Left ventricle myocardium inferior (tissue), 1 donor: Measurements from ENCODE around the gene DPH2. TPM values are rescaled to one million over a fixed set of nuclear protein-coding genes. Genes with fewer than 3 reads are reported as not detected.

Experiments used
- DNase-seq: peaks from one replicate; pipeline ENCODE4 v3.0.0-alpha.2; 2020
- H3K27ac ChIP-seq: fragments of 200-600 bp; replicated peaks from 2 replicates; pipeline ENCODE4 v1.8.0; 2021
- H3K27me3 ChIP-seq: fragments of 200-600 bp; 2 replicates; pipeline ENCODE4 v1.8.0; 2021; ENCODE audit warnings: low read depth
- H3K36me3 ChIP-seq: fragments of 200-600 bp; 2 replicates; pipeline ENCODE4 v1.8.0; 2021
- H3K4me1 ChIP-seq: fragments of 200-600 bp; 2 replicates; pipeline ENCODE4 v1.8.0; 2021
- H3K4me3 ChIP-seq: fragments of 200-600 bp; 2 replicates; pipeline ENCODE4 v1.8.0; 2021; ENCODE audit warnings: mild to moderate bottlenecking, moderate library complexity
- H3K9me3 ChIP-seq: fragments of 200-600 bp; replicated peaks from 2 replicates; pipeline ENCODE4 v1.8.0; 2021
- intact Hi-C: fragments of 100-400 bp; cut with micrococcal nuclease; formaldehyde crosslinking; loops from one replicate; pipeline ENCODE4 v1.11.0; 2022
- total RNA-seq: library from RNA; stranded (reverse); fragmentation: NEBNext Ultra II Directional; extraction: Animal tissue kit (Norgen Biotek cat#: 25700); gene quantifications from one replicate; pipeline ENCODE4 v1.2.1, GENCODE V29; 2021
- TF ChIP-seq, protein P1 (sequence below): fragments of 200-600 bp; IDR thresholded peaks from 2 replicates; pipeline ENCODE4 v1.8.0; 2021; ENCODE audit warnings: antibody characterized with exemption, mild to moderate bottlenecking, borderline replicate concordance
- donor health status: DM: no; HTN: yes; CAD: no; lungs with severe emphysema.

Gene DPH2
- total RNA-seq, 1 donor from 2014 or later: 18.2 TPM

DNA sequence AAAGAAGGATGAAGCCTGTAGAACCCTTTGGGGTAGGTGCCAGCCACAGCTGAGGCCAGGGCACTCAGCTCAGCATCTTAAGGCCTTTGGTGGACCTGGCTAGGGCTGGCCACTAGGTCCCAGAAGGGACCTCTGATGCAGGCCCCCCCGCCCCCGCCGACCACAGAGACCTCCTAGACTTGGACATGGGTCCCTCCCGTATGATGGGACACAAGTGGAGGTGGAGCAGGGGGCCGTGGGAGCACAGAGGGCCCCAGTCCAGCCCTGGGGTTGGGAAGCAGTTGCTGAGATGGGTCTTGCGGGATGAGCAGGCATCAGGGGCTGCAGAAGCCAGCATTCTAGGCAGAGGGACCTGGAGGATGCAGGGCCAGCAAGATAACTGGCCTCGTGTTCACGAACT, 12.4 kb downstream of the DPH2 start:
- peaks cover 29% of the 10 kb centered on the region for H3K4me1 ChIP-seq
- TF ChIP-seq, protein P1, sequence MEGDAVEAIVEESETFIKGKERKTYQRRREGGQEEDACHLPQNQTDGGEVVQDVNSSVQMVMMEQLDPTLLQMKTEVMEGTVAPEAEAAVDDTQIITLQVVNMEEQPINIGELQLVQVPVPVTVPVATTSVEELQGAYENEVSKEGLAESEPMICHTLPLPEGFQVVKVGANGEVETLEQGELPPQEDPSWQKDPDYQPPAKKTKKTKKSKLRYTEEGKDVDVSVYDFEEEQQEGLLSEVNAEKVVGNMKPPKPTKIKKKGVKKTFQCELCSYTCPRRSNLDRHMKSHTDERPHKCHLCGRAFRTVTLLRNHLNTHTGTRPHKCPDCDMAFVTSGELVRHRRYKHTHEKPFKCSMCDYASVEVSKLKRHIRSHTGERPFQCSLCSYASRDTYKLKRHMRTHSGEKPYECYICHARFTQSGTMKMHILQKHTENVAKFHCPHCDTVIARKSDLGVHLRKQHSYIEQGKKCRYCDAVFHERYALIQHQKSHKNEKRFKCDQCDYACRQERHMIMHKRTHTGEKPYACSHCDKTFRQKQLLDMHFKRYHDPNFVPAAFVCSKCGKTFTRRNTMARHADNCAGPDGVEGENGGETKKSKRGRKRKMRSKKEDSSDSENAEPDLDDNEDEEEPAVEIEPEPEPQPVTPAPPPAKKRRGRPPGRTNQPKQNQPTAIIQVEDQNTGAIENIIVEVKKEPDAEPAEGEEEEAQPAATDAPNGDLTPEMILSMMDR: no peak
- H3K27ac ChIP-seq: no peak overlapping the region
- H3K9me3 ChIP-seq: no peaks in the 10 kb centered on the region
- peaks cover 15% of the 10 kb centered on the region for H3K36me3 ChIP-seq
- no peak overlapping the region for H3K4me3 ChIP-seq
- no peak for DNase-seq
- intact Hi-C loops: no loop called here
- no peaks in the 10 kb centered on the region for H3K27me3 ChIP-seq

DNA sequence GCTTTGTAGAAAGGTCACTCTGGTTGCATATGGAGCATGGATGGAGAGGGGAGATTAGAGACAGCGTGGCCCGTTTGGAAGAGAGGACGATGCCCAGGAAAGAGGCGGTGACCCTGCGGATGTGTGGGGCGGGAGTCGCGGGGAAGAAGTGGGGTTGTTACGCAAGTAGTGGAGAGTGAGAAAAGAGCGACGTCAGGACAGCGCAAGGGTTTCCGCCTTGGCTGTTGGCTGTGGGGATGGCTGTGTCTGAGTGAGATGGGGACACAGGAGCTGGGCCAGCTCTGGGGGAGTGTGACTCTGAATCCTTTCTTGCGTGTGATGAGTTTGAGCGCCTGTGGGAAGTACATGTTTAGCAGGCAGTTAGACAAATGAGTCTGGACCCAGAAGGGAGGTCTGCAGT, 13.0 kb downstream of the DPH2 start:
- Histone ChIP-seq H3K27me3 (no peaks in the 10 kb centered on the region), H3K27ac (no peak overlapping the region), H3K4me1 (peaks cover 23% of the 10 kb centered on the region), H3K36me3 (peaks cover 9% of the 10 kb centered on the region), H3K4me3 (no peak overlapping the region), H3K9me3 (no peaks in the 10 kb centered on the region)
- TF ChIP-seq, protein P1: no peak
- DNase-seq: no peak
- intact Hi-C loops: no loop called here

DNA sequence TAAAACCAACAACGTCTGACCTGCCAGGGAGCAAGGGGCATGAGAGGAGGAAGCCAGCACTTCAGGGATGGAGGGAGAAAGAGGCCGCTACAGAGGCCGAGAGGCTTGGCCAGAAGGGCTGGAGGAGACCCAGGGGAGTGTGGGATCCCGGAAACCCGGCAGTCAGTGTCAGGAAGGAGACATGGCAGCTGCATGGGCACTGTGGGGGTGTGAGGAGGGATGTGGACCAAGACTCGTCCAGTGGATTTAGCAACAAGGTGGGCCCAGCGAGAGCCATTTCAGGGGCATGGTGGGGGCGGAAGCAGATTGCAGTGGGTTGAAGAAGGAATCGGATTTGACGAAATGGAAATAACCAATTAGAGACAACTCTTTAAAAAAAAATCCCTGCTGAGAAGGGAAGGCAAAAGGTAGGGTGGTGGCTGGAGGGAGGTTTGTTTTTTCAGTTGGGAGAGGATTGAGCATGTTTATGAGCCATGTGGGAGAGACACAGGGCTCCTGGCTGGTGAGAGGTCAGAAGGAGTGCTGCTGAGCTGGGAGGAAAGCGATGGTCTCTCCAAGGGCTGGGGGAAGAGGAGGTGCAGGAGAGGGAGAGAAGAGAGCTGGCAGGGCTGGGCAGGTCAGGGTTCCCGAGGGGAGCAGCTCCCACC, 13.6 kb downstream of the DPH2 start:
- Histone ChIP-seq H3K9me3 (no peaks in the 10 kb centered on the region), H3K36me3 (peaks cover 4% of the 10 kb centered on the region), H3K4me3 (no peak overlapping the region), H3K27me3 (no peaks in the 10 kb centered on the region), H3K27ac (no peak overlapping the region), H3K4me1 (peaks cover 18% of the 10 kb centered on the region)
- TF ChIP-seq, protein P1: no peak
- DNase-seq: no peak
- intact Hi-C loops: no loop called here

DNA sequence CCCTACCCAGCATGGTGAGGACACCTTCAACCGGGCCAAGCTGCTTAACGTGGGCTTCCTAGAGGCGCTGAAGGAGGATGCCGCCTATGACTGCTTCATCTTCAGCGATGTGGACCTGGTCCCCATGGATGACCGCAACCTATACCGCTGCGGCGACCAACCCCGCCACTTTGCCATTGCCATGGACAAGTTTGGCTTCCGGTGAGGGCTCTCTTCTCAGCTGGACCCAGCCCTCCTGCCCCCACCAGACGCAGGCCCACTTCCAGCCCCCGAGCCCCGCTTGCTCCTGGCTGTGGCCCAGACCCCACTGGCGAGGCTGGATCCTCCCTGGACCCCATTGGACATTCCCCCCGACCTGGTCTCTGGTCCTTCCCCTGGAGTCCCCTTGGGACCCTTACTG, 15.0 kb downstream of the DPH2 start:
- H3K36me3 ChIP-seq: peaks cover 4% of the 10 kb centered on the region
- H3K27ac ChIP-seq: no peak overlapping the region
- TF ChIP-seq, protein P1: no peak
- H3K4me1 ChIP-seq: peaks cover 7% of the 10 kb centered on the region
- DNase-seq: no peak
- intact Hi-C loops: no loop called here
- no peaks in the 10 kb centered on the region for H3K27me3 ChIP-seq
- H3K9me3 ChIP-seq: no peaks in the 10 kb centered on the region
- H3K4me3 ChIP-seq: no peak overlapping the region

DNA sequence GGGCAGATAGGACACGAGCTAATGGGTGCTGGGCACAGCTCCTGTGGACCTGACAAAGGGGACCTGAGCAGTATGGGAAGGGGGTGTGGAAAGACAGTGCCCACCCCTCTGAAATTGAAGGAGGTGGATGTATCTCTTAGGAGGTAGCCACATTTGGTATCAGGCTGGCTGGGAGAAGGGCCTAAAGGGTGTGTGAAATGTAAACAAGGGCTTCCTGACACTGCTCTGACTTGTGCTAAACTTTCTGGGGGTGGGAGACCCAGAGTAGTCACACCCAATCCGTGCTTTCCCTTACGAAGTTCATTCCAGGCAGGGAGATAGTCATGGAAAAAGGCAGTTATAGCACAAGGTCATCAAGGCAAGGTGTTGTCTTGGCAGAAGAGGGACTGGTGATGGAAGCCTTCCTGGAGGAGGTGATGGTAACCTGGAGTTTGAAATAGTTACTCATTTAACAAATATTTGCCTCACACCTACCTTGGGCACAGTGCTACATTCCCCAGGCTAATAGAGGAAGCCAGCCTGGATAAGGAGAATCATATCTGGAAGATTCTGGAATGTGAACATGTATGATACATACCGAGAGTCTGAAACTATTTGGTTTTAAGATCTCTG, 16.3 kb downstream of the DPH2 start:
- H3K4me1 ChIP-seq: peaks cover 8% of the 10 kb centered on the region
- intact Hi-C loops: no loop called here
- H3K27me3 ChIP-seq: no peaks in the 10 kb centered on the region
- H3K9me3 ChIP-seq: no peaks in the 10 kb centered on the region
- H3K4me3 ChIP-seq: no peak overlapping the region
- TF ChIP-seq, protein P1: no peak
- no peak overlapping the region for H3K27ac ChIP-seq
- DNase-seq: no peak
- H3K36me3 ChIP-seq: peaks cover 4% of the 10 kb centered on the region
